GM21390 (cell line): Measurements from ENCODE around the gene MOCS1.
"Not testable (repeated sequence)": the region's sequence is repeated elsewhere in the genome, so short reads cannot be mapped to it uniquely, and the experiment has no call there.

Experiments used
- ATAC-seq: cut with Tn5 transposase; IDR thresholded peaks from one replicate; pipeline ENCODE4 v1.9.1; 2021; ENCODE audit not compliant: unreplicated experiment

Gene MOCS1

GRCh38 chr6:39934131-39934757 lies at the start of gene MOCS1:
Gene MOCS1, minus strand, starts transcription at chr6:39934462. Its CDS starts 45 bp downstream, at chr6:39934417.
- ATAC-seq: no peak

GRCh38 chr6:39984051-39984450 lies 49.8 kb upstream of the MOCS1 start:
- ATAC-seq: no peak

GRCh38 chr6:39983193-39983592 lies 48.9 kb upstream of the MOCS1 start:
- ATAC-seq: no peak

GRCh38 chr6:39982720-39983119 lies 48.5 kb upstream of the MOCS1 start:
- no peak for ATAC-seq

GRCh38 chr6:39980839-39981580 lies 46.7 kb upstream of the MOCS1 start:
- ATAC-seq: no peak

GRCh38 chr6:39979461-39980328 lies 45.4 kb upstream of the MOCS1 start:
- no peak for ATAC-seq

GRCh38 chr6:39978240-39978639 lies 44.0 kb upstream of the MOCS1 start:
- no peak for ATAC-seq

- no peak for ATAC-seq
Observed at GRCh38 chr6:39973661-39974060, 39.4 kb upstream of the MOCS1 start.

- not testable (repeated sequence) for ATAC-seq
Observed at GRCh38 chr6:39972717-39973116, 38.5 kb upstream of the MOCS1 start.

GRCh38 chr6:39971131-39971530 lies 36.9 kb upstream of the MOCS1 start:
- not testable (repeated sequence) for ATAC-seq

GRCh38 chr6:39965751-39966150 lies 31.5 kb upstream of the MOCS1 start:
- no peak for ATAC-seq

GRCh38 chr6:39964530-39964929 lies 30.3 kb upstream of the MOCS1 start:
- no peak for ATAC-seq

- no peak for ATAC-seq
Observed at GRCh38 chr6:39964094-39964493, 29.8 kb upstream of the MOCS1 start.

- no peak for ATAC-seq
Observed at GRCh38 chr6:39962831-39963230, 28.6 kb upstream of the MOCS1 start.

- no peak for ATAC-seq
Observed at GRCh38 chr6:39961178-39961577, 26.9 kb upstream of the MOCS1 start.

GRCh38 chr6:39958947-39959346 lies 24.7 kb upstream of the MOCS1 start:
- no peak for ATAC-seq

- no peak for ATAC-seq
Observed at GRCh38 chr6:39956936-39957335, 22.7 kb upstream of the MOCS1 start.

- no peak for ATAC-seq
Observed at GRCh38 chr6:39953076-39953618, 18.9 kb upstream of the MOCS1 start.

- no peak for ATAC-seq
Observed at GRCh38 chr6:39952167-39952566, 17.9 kb upstream of the MOCS1 start.

GRCh38 chr6:39951716-39952115 lies 17.5 kb upstream of the MOCS1 start:
- no peak for ATAC-seq

- no peak for ATAC-seq
Observed at GRCh38 chr6:39951191-39951590, 16.9 kb upstream of the MOCS1 start.
